Measurements from ENCODE around the gene NMNAT2. TPM values are rescaled to one million over a fixed set of nuclear protein-coding genes. Genes with fewer than 3 reads are reported as not detected.

Gene NMNAT2
- total RNA-seq, 1 experiment from 2014 or later = 11.4 TPM

GRCh38 chr1:183310753-183311479 lies 107.3 kb downstream of the NMNAT2 start:
- DNase-seq = no peak
- H3K9me3 ChIP-seq (ENCODE audit: control insufficient read depth, low read depth, low read length) = no peaks in the 10 kb centered on the region
- H3K18ac ChIP-seq (ENCODE audit: insufficient read length, low read depth, low read length) = no peak overlapping the region
- no peak overlapping the region for H4K5ac ChIP-seq (ENCODE audit: insufficient read length, low read depth, low read length)
- no peak overlapping the region for H2BK120ac ChIP-seq (ENCODE audit: low read depth, low read length, poor library complexity, severe bottlenecking)
- no peaks in the 10 kb centered on the region for H3K79me2 ChIP-seq (ENCODE audit: insufficient read depth, low read length)
- no peak overlapping the region for H2BK12ac ChIP-seq (ENCODE audit: insufficient read length, low read depth, low read length)
- no peak overlapping the region for H3K4me3 Mint-ChIP-seq
- H3K27me3 ChIP-seq (ENCODE audit: insufficient read depth, low read length) = no peaks in the 10 kb centered on the region
- peak overlapping the region in 2 of 3 experiments; percentile 37 to 77; a peak in 3 of 7 replicates for H3K27ac Mint-ChIP-seq
- no peaks in the 10 kb centered on the region for H4K20me1 ChIP-seq (ENCODE audit: control insufficient read depth, insufficient read depth, insufficient read length)
- H3K4ac ChIP-seq (ENCODE audit: low read depth, low read length) = no peak overlapping the region
- no peak overlapping the region for H3K56ac ChIP-seq (ENCODE audit: insufficient read length, low read depth, low read length)
- H3K23ac ChIP-seq (ENCODE audit: insufficient read length, low read depth, low read length) = no peak overlapping the region
- H3K36me3 Mint-ChIP-seq (ENCODE audit: insufficient read depth in 1 of 3, low read depth in 3 of 3) = peaks cover 0 to 2% (median 0%) of the 10 kb centered on the region in 3 experiments; a peak in 1 of 7 replicates
- no peak overlapping the region for H3K14ac ChIP-seq (ENCODE audit: insufficient read depth, low read length)
- WGBS (ENCODE audit: extremely low coverage, insufficient read length, low lambda C conversion rate) = no CpG with 5 or more reads among the region's 5 CpGs
- no peaks in the 10 kb centered on the region for H3K79me1 ChIP-seq (ENCODE audit: insufficient read depth, low read depth, low read length, poor library complexity, severe bottlenecking)
- no peak overlapping the region for H3K27ac ChIP-seq (ENCODE audit: insufficient read length, low read depth, low read length)
- no peak overlapping the region for H3T11ph ChIP-seq (ENCODE audit: low read length)
- no peaks in the 10 kb centered on the region for H3K27me3 Mint-ChIP-seq (ENCODE audit: low read depth)
- H3K4me1 ChIP-seq (ENCODE audit: insufficient read depth, low read length) = peaks cover 4% of the 10 kb centered on the region; the same call in 1 of the 2 replicates
- peaks cover 0 to 4% of the 10 kb centered on the region in 2 experiments; a peak in 2 of 5 replicates for H3K9me3 Mint-ChIP-seq
- H3K9ac ChIP-seq (ENCODE audit: extremely low read depth, insufficient read length, low read length) = no peak overlapping the region
- H3K4me1 Mint-ChIP-seq = peaks cover 21 to 26% of the 10 kb centered on the region in 2 experiments
- no peak overlapping the region for H2AFZ ChIP-seq (ENCODE audit: low read length)
- H2BK5ac ChIP-seq (ENCODE audit: insufficient read length, low read length) = no peak overlapping the region
- no peak for TF ChIP-seq CTCF (conservative IDR thresholded peaks at IDR 0.05)
- no peak overlapping the region for H4K91ac ChIP-seq (ENCODE audit: insufficient read length, low read depth, low read length)
- H2BK20ac ChIP-seq (ENCODE audit: low read depth, low read length, poor library complexity, severe bottlenecking) = no peak overlapping the region
- no peaks in the 10 kb centered on the region for H3K23me2 ChIP-seq (ENCODE audit: insufficient read length, low read depth, low read length, poor library complexity, severe bottlenecking)
- H3K4me2 ChIP-seq (ENCODE audit: insufficient read depth, insufficient read length, low read length) = no peak overlapping the region
- no peak overlapping the region for H2BK15ac ChIP-seq (ENCODE audit: low read depth, low read length)
- no peak overlapping the region for H2AK5ac ChIP-seq (ENCODE audit: insufficient read length, low read length)
- H4K8ac ChIP-seq (replicated peaks; ENCODE audit: insufficient read length, low read depth, low read length) = no peak overlapping the region
